PC-3 (cell line): ENCODE measurements around the gene NTM. TPM values are rescaled to one million over a fixed set of nuclear protein-coding genes. Genes with fewer than 3 reads are reported as not detected.
"Not testable (repeated sequence)": the region's sequence is repeated elsewhere in the genome, so short reads cannot be mapped to it uniquely, and the experiment has no call there.

ENCODE experiments used
- ATAC-seq: fragments of 200-7000 bp; cut with Tn5 transposase; 2 replicates; pipeline ENCODE4 v1.9.1; 2020; ENCODE audit warnings: mild to moderate bottlenecking, moderate library complexity
- BruUV-seq: library from RNA; stranded (reverse); fragments of 400-500 nt; replicated peaks from 2 replicates; lab custom pipeline; 2021; lab: Mats Ljungman, UMichigan
- CTCF ChIA-PET: fragments of 300-600 bp; sonication (Branson Sonifier 250); formaldehyde crosslinking; loops from one replicate; lab custom pipeline; 2022; ENCODE audit warnings: antibody characterized with exemption; lab: Charles Lee
- POLR2A ChIA-PET: fragments of 300-600 bp; sonication (Branson Sonifier 250); formaldehyde crosslinking; loops from one replicate; lab custom pipeline; 2022; ENCODE audit warnings: antibody characterized with exemption; ENCODE audit not compliant: unreplicated experiment; lab: Charles Lee
- DNase-seq: peaks from one replicate; pipeline ENCODE4 v3.0.0-alpha.2; 2015
- H2AFZ ChIP-seq: fragments of 300-600 bp; sonication (generic); 2 replicates; pipeline ENCODE4 v1.6.0; 2016; ENCODE audit warnings: antibody characterized with exemption, low read length
- H3F3A ChIP-seq: fragments of 300-600 bp; sonication (generic); one replicate; pipeline ENCODE4 v1.6.0; 2017; ENCODE audit warnings: antibody characterized with exemption, low read length, control low read depth, mild to moderate bottlenecking; ENCODE audit not compliant: unreplicated experiment
- H3K27ac ChIP-seq: fragments of 300-600 bp; sonication (generic); 2 replicates; pipeline ENCODE4 v1.5.1; 2016; ENCODE audit warnings: mild to moderate bottlenecking, low read length
- H3K27me3 ChIP-seq: fragments of 300-600 bp; sonication (generic); 2 replicates; pipeline ENCODE4 v1.6.1; 2016; ENCODE audit warnings: low read length, mixed read lengths
- H3K36me3 ChIP-seq: fragments of 300-600 bp; sonication (generic); 2 replicates; pipeline ENCODE4 v1.6.1; 2016; ENCODE audit warnings: low read depth, mixed run types, low read length, mixed read lengths
- H3K4me1 ChIP-seq: fragments of 300-600 bp; sonication (generic); 2 replicates; pipeline ENCODE4 v1.5.1; 2016; ENCODE audit warnings: low read length; ENCODE audit not compliant: insufficient read depth
- H3K4me2 ChIP-seq: fragments of 300-600 bp; sonication (generic); 2 replicates; pipeline ENCODE4 v1.6.0; 2016; ENCODE audit warnings: low read length
- H3K4me3 ChIP-seq: fragments of 300-600 bp; sonication (generic); 2 replicates; pipeline ENCODE4 v1.5.1; 2016; ENCODE audit warnings: mild to moderate bottlenecking, low read length, mixed read lengths
- H3K79me2 ChIP-seq: fragments of 300-600 bp; sonication (generic); 2 replicates; pipeline ENCODE4 v1.6.1; 2017; ENCODE audit warnings: low read length, mixed read lengths
- H3K9ac ChIP-seq: fragments of 300-600 bp; sonication (generic); 2 replicates; pipeline ENCODE4 v1.6.0; 2016; ENCODE audit warnings: mild to moderate bottlenecking, low read length
- H3K9me2 ChIP-seq: fragments of 300-600 bp; sonication (generic); replicated peaks from 2 replicates; pipeline ENCODE4 v1.6.1; 2016; ENCODE audit warnings: mixed run types, low read length, mixed read lengths
- H3K9me3 ChIP-seq: fragments of 300-600 bp; sonication (generic); 2 replicates; pipeline ENCODE4 v1.6.1; 2016; ENCODE audit warnings: low read length, mixed read lengths
- H4K20me1 ChIP-seq: fragments of 300-600 bp; sonication (generic); 2 replicates; pipeline ENCODE4 v1.6.1; 2016; ENCODE audit warnings: low read length, mixed read lengths
- EZH2 ChIP-seq: fragments of 300-600 bp; sonication (generic); IDR thresholded peaks from one replicate; pipeline ENCODE4 v1.6.1; 2017; ENCODE audit warnings: antibody characterized with exemption, mild to moderate bottlenecking, low read length; ENCODE audit not compliant: unreplicated experiment
- EZH2phosphoT487 ChIP-seq: fragments of 300-600 bp; sonication (generic); IDR thresholded peaks from 2 replicates; pipeline ENCODE4 v1.6.1; 2018; ENCODE audit warnings: mild to moderate bottlenecking, antibody characterized with exemption, low read length, borderline replicate concordance
- intact Hi-C: fragments of 100-400 bp; cut with micrococcal nuclease; formaldehyde crosslinking; loops from 2 replicates; pipeline ENCODE4 v1.9.0; 2023
- total RNA-seq: library from RNA; depleted of rRNA; stranded (reverse); fragments of >200 nt; gene quantifications from 2 replicates; pipeline ENCODE4 v1.2.3, GENCODE V29; 2014
- TF ChIP-seq, protein P1 (sequence below): fragments of 300-600 bp; sonication (generic); conservative IDR thresholded peaks from 2 replicates; pipeline ENCODE4 v1.5.1; 2017; ENCODE audit warnings: antibody characterized with exemption, low read depth, mild to moderate bottlenecking, low read length

Gene NTM
- total RNA-seq, 1 experiment from 2014 or later = not detected

DNA sequence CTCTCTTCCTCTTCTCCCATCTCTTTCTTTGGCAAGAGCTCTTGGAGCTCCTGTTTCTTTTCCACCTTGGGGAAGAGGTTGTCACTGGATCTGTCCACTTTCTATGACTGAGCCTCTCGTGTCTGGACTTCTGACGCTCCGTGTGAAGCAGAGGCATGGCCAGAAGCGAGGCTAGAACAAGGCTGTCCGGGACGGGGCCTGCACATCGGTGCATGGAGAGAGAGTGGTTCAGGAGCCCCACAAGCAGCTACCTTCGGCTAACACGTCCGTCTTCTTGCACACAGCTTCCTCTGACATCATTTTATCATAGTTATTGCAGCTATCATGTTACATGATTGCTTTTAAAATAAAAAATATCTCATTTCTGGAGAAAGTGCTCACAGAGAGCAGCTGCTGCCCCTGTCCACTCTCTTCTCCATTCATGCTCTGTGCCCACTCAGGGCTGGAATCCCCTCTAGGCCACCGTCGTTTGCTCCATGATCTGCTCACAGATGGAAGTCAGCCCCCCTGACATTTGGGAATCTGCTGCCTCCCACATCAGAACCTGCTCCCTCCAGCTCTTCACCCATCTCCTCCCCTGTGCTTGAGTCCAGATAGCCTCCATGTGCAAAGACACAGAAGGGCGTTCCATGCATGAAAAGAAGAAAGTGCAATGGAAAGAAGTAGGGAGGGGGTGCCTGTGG, 308.4 kb downstream of the NTM start:
- Histone ChIP-seq H3K27me3 (peaks cover 63% of the 10 kb centered on the region), H3K9ac (no peak overlapping the region), H2AFZ (no peak overlapping the region), H3K9me2 (no peaks in the 10 kb centered on the region), H3K27ac (no peak overlapping the region), H3F3A (no peaks in the 10 kb centered on the region), H4K20me1 (no peaks in the 10 kb centered on the region), H3K79me2 (no peaks in the 10 kb centered on the region), H3K9me3 (no peaks in the 10 kb centered on the region), H3K4me2 (no peak overlapping the region), H3K4me3 (no peak overlapping the region), H3K36me3 (no peaks in the 10 kb centered on the region), H3K4me1 (no peaks in the 10 kb centered on the region)
- no peak for TF ChIP-seq EZH2
- no peak for TF ChIP-seq EZH2phosphoT487
- TF ChIP-seq, protein P1, sequence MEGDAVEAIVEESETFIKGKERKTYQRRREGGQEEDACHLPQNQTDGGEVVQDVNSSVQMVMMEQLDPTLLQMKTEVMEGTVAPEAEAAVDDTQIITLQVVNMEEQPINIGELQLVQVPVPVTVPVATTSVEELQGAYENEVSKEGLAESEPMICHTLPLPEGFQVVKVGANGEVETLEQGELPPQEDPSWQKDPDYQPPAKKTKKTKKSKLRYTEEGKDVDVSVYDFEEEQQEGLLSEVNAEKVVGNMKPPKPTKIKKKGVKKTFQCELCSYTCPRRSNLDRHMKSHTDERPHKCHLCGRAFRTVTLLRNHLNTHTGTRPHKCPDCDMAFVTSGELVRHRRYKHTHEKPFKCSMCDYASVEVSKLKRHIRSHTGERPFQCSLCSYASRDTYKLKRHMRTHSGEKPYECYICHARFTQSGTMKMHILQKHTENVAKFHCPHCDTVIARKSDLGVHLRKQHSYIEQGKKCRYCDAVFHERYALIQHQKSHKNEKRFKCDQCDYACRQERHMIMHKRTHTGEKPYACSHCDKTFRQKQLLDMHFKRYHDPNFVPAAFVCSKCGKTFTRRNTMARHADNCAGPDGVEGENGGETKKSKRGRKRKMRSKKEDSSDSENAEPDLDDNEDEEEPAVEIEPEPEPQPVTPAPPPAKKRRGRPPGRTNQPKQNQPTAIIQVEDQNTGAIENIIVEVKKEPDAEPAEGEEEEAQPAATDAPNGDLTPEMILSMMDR = no peak
- ATAC-seq (no peak), DNase-seq (no peak)
- intact Hi-C loops = no loop called here
- POLR2A ChIA-PET = no interaction called here
- BruUV-seq = no TSS peak
- CTCF ChIA-PET = no interaction called here

DNA sequence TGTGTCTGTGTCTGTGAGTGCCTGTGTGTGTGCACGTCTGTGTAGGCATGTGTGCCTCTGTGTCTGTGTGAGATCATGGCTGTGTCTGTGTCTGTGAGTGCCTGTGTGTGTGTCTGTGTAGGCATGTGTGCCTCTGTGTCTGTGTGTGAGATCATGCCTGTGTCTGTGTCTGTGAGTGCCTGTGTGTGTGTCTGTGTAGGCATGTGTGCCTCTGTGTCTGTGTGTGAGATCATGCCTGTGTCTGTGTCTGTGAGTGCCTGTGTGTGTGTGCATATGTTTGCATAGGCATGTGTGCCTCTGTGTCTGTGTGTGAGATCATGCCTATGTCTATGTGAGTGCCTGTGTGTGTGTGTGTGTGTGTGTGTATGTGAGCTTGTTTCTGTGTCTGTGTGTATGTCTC, 310.0 kb downstream of the NTM start:
- POLR2A ChIA-PET, H3K9ac ChIP-seq, H3K9me2 ChIP-seq, H3F3A ChIP-seq, H3K36me3 ChIP-seq, BruUV-seq, CTCF ChIA-PET, H3K9me3 ChIP-seq, intact Hi-C loops, H2AFZ ChIP-seq, DNase-seq, H3K4me2 ChIP-seq, H3K4me3 ChIP-seq, H3K4me1 ChIP-seq, H3K79me2 ChIP-seq, ATAC-seq, H3K27ac ChIP-seq, H4K20me1 ChIP-seq: not testable (repeated sequence)
- H3K27me3 ChIP-seq = peaks cover 70% of the 10 kb centered on the region

DNA sequence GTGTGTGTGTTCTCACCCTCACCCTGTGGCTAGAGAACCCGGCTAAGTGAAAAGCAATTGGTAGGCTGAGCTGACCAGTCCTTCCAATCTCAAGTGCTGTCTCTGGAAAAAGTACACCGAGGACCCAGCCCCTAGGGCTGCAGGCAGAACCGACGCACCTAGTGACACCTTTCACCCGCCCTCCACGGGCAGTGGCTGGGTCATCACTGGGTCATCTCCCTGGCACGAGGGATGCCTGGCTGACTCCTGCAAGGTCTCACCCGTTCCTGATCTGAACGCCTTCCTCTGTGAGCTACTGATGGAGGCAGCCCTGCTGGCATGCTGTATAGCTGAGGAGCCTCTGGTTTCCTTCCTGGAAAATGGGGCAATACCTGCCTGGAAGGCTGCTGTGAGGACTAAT, 311.5 kb downstream of the NTM start:
- H3K9me2 ChIP-seq = no peaks in the 10 kb centered on the region
- H2AFZ ChIP-seq = no peak overlapping the region
- no TSS peak for BruUV-seq
- ChIA-PET POLR2A (no interaction called here), CTCF (no interaction called here)
- H3K27me3 ChIP-seq = peaks cover 71% of the 10 kb centered on the region
- H3K4me3 ChIP-seq = no peak overlapping the region
- H3K79me2 ChIP-seq = no peaks in the 10 kb centered on the region
- no peak overlapping the region for H3K27ac ChIP-seq
- intact Hi-C loops = no loop called here
- H3K4me1 ChIP-seq = no peaks in the 10 kb centered on the region
- H3F3A ChIP-seq = no peaks in the 10 kb centered on the region
- no peak for TF ChIP-seq EZH2phosphoT487
- no peak overlapping the region for H3K4me2 ChIP-seq
- no peak overlapping the region for H3K9ac ChIP-seq
- ATAC-seq = no peak
- DNase-seq = no peak
- H3K9me3 ChIP-seq = no peaks in the 10 kb centered on the region; the same call in 1 of the 2 replicates
- no peaks in the 10 kb centered on the region for H3K36me3 ChIP-seq
- H4K20me1 ChIP-seq = no peaks in the 10 kb centered on the region
